HepG2 (cell line): ENCODE results near the gene TBC1D10B. TPM values are rescaled to one million over a fixed set of nuclear protein-coding genes. Genes with fewer than 3 reads are reported as not detected.

Experiments used
- ARHGAP35 ChIP-seq: sonication (generic); formaldehyde crosslinking; IDR thresholded peaks from 2 replicates; pipeline ENCODE4 v1.9.0; 2022; ENCODE audit warnings: mild to moderate bottlenecking, inconsistent platforms, moderate library complexity, missing genetic modification reagents, borderline replicate concordance
- ATM ChIP-seq: fragments of 450-650 bp; IDR thresholded peaks from 2 replicates; pipeline ENCODE4 v1.7.1; 2017; ENCODE audit warnings: mild to moderate bottlenecking, borderline replicate concordance
- CBFB ChIP-seq: sonication (generic); formaldehyde crosslinking; IDR thresholded peaks from 2 replicates; pipeline ENCODE4 v1.4.0; 2020; ENCODE audit warnings: missing genetic modification reagents
- CEBPG ChIP-seq: IDR thresholded peaks from 2 replicates; pipeline ENCODE4 v1.6.1; 2016
- HMG20A ChIP-seq: IDR thresholded peaks from 2 replicates; pipeline ENCODE4 v1.6.1; 2016; ENCODE audit warnings: borderline replicate concordance
- HNF4A ChIP-seq: sonication (generic); formaldehyde crosslinking; IDR thresholded peaks from 2 replicates; pipeline ENCODE4 v1.4.0; 2020; ENCODE audit warnings: missing genetic modification reagents
- KDM2A ChIP-seq: sonication (generic); formaldehyde crosslinking; IDR thresholded peaks from 2 replicates; pipeline ENCODE4 v1.4.0; 2020; ENCODE audit warnings: low read depth, missing genetic modification reagents, borderline replicate concordance
- KDM4B ChIP-seq: sonication (generic); formaldehyde crosslinking; IDR thresholded peaks from 2 replicates; pipeline ENCODE4 v1.4.0; 2020; ENCODE audit warnings: missing genetic modification reagents
- KLF11 ChIP-seq: IDR thresholded peaks from 2 replicates; pipeline ENCODE4 v1.6.1; 2016; ENCODE audit warnings: missing compliant biosample characterization
- LBX2 ChIP-seq: sonication (generic); formaldehyde crosslinking; IDR thresholded peaks from 2 replicates; pipeline ENCODE4 v1.5.0; 2020; ENCODE audit warnings: missing genetic modification reagents, mild to moderate bottlenecking, borderline replicate concordance
- NFATC3 ChIP-seq: sonication (generic); formaldehyde crosslinking; IDR thresholded peaks from 2 replicates; pipeline ENCODE4 v1.5.1; 2020; ENCODE audit warnings: mild to moderate bottlenecking, missing genetic modification reagents
- PLRG1 ChIP-seq: fragments of 450-650 bp; conservative IDR thresholded peaks from 2 replicates; pipeline ENCODE4 v1.6.1; 2016
- SOX5 ChIP-seq: IDR thresholded peaks from 2 replicates; pipeline ENCODE4 v1.6.1; 2016; ENCODE audit warnings: borderline replicate concordance
- SOX6 ChIP-seq, 2 experiments: fragments of 450-650 bp in 1 of 2; sonication (generic) in 1 of 2; formaldehyde crosslinking in 1 of 2; IDR thresholded peaks; 2 replicates each; pipeline versions ENCODE4 v1.4.0 to v1.6.1; 2017 to 2020; ENCODE audit warnings: antibody characterized with exemption in 1 of 2, mild to moderate bottlenecking in 1 of 2, missing genetic modification reagents in 1 of 2
- SUZ12 ChIP-seq: fragments of 150-350 bp; IDR thresholded peaks from 2 replicates; pipeline ENCODE4 v1.6.1; 2014; ENCODE audit warnings: low read depth, low read length
- ZMYM4 ChIP-seq: sonication (generic); formaldehyde crosslinking; IDR thresholded peaks from 2 replicates; pipeline ENCODE4 v1.8.1; 2023; ENCODE audit warnings: mild to moderate bottlenecking, missing genetic modification reagents
- ZNF142 ChIP-seq: sonication (generic); formaldehyde crosslinking; IDR thresholded peaks from 2 replicates; pipeline ENCODE4 v1.4.0; 2020; ENCODE audit warnings: missing genetic modification reagents
- ZNF20 ChIP-seq: sonication (generic); formaldehyde crosslinking; IDR thresholded peaks from 2 replicates; pipeline ENCODE4 v1.4.0; 2020; ENCODE audit warnings: mild to moderate bottlenecking, moderate library complexity, missing genetic modification reagents
- ZNF24 ChIP-seq: fragments of 450-650 bp; IDR thresholded peaks from 2 replicates; pipeline ENCODE4 v1.6.1; 2017; ENCODE audit warnings: antibody characterized with exemption, mild to moderate bottlenecking
- ZNF263 ChIP-seq: sonication (generic); formaldehyde crosslinking; IDR thresholded peaks from 2 replicates; pipeline ENCODE4 v1.4.0; 2020; ENCODE audit warnings: missing genetic modification reagents
- ZNF317 ChIP-seq: sonication (generic); formaldehyde crosslinking; IDR thresholded peaks from 2 replicates; pipeline ENCODE4 v1.5.0; 2020; ENCODE audit warnings: mild to moderate bottlenecking, missing genetic modification reagents
- ZNF441 ChIP-seq: sonication (generic); formaldehyde crosslinking; IDR thresholded peaks from 2 replicates; pipeline ENCODE4 v1.7.0; 2021; ENCODE audit warnings: missing genetic modification reagents, borderline replicate concordance
- ZNF703 ChIP-seq: sonication (generic); formaldehyde crosslinking; IDR thresholded peaks from 2 replicates; pipeline ENCODE4 v1.5.1; 2020; ENCODE audit warnings: missing genetic modification reagents, mild to moderate bottlenecking, moderate library complexity, borderline replicate concordance
- ZNF704 ChIP-seq: sonication (generic); formaldehyde crosslinking; IDR thresholded peaks from 2 replicates; pipeline ENCODE4 v1.8.1; 2023; ENCODE audit warnings: mild to moderate bottlenecking, inconsistent platforms, moderate library complexity, missing genetic modification reagents, borderline replicate concordance
- ZNF883 ChIP-seq: sonication (generic); formaldehyde crosslinking; IDR thresholded peaks from 2 replicates; pipeline ENCODE4 v1.5.1; 2020; ENCODE audit warnings: mild to moderate bottlenecking, missing genetic modification reagents; ENCODE audit errors: not compliant biosample characterization
- polyA plus RNA-seq, 8 experiments: library from polyadenylated mRNA; depleted of rRNA in 3 of 8; stranded (reverse) in 7 of 8; unstranded in 1 of 8; fragments of >200 nt; fragmentation: Illumina TruSeq in 4 of 8; extraction: Trizol in 4 of 8; gene quantifications; 2 replicates each; pipeline versions ENCODE4 v1.2.1 to v1.2.3, GENCODE V29; 2011 to 2016; ENCODE audit warnings: low read depth in 4 of 8, missing spikeins in 1 of 8, mixed read lengths in 1 of 8; ENCODE audit not compliant: insufficient read depth in 1 of 8
- total RNA-seq, 5 experiments: library from RNA; depleted of rRNA; stranded (reverse); fragments of >200 nt; fragmentation: Illumina TruSeq; extraction: Trizol; gene quantifications; 2 replicates each; pipeline ENCODE4 v1.2.3, GENCODE V29; 2016; ENCODE audit warnings: low read depth in 1 of 5

The TBC1D10B gene
- total and polyA plus RNA-seq, 2 of the 13 experiments (the other 11 are each of a cell fraction or from before 2014, with no cell fraction given): 15.7 to 24.8 TPM

GRCh38 chr16:30401768-30402425 lies 31.6 kb upstream of the TBC1D10B start (continued):
- TF ChIP-seq SOX6 (IDR thresholded peaks at IDR 0.05) (no peak), SOX6 (CRISPR knock-in tag; IDR thresholded peaks at IDR 0.05) (peak; percentile 94), ZNF317 (CRISPR knock-in tag) (no peak), KLF11 (CRISPR knock-in tag) (no peak), ZNF704 (0 out of 2 replicates have a peak, but pooled peaks have one; percentile 50), KDM4B (CRISPR knock-in tag) (no peak), KDM2A (CRISPR knock-in tag) (peak; percentile 49), ATM (no peak), ZNF883 (CRISPR knock-in tag) (peak; percentile 31), ZNF263 (CRISPR knock-in tag) (no peak), ZMYM4 (0 out of 2 replicates have a peak, but pooled peaks have one; percentile 56), SUZ12 (no peak), ZNF20 (CRISPR knock-in tag) (no peak), ARHGAP35 (CRISPR knock-in tag) (no peak), ZNF441 (CRISPR knock-in tag) (peak; percentile 78), CEBPG (peak; percentile 42), ZNF703 (CRISPR knock-in tag) (0 out of 2 replicates have a peak, but pooled peaks have one; percentile 44), NFATC3 (CRISPR knock-in tag) (no peak), PLRG1 (no peak), ZNF142 (CRISPR knock-in tag) (no peak), CBFB (CRISPR knock-in tag) (no peak; the same call in 1 of the 2 replicates), HMG20A (CRISPR knock-in tag) (peak; percentile 75; the same call in 1 of the 2 replicates), HNF4A (CRISPR knock-in tag) (peak; percentile 89), LBX2 (no peak), SOX5 (CRISPR knock-in tag) (peak; percentile 96), ZNF24 (peak; percentile 82; the same call in 1 of the 2 replicates)
